HG03457 (cell line): ENCODE results near the gene IL1F10.

Source experiments
- ATAC-seq: cut with Tn5 transposase; IDR thresholded peaks from one replicate; pipeline ENCODE4 v1.9.1; 2021; ENCODE audit warnings: moderate number of reproducible peaks; ENCODE audit not compliant: unreplicated experiment

IL1F10 gene

GRCh38 chr2:113058998-113059960, 8.5 kb upstream of the IL1F10 start, which contains the start of gene IL36RN:
Gene IL36RN, plus strand, starts transcription at chr2:113059198. Its CDS starts 241 bp downstream, at chr2:113059439.
- ATAC-seq, result no peak

- no peak for ATAC-seq
These were observed 7.4 kb upstream of the IL1F10 start for GRCh38 chr2:113060396-113060795.

- ATAC-seq, result no peak
These were observed 7.0 kb upstream of the IL1F10 start for GRCh38 chr2:113060796-113061195.

GRCh38 chr2:113061241-113061640, 6.5 kb upstream of the IL1F10 start:
- no peak for ATAC-seq

- no peak for ATAC-seq
These were observed 5.6 kb upstream of the IL1F10 start for GRCh38 chr2:113061896-113062770.

GRCh38 chr2:113064281-113064680, 3.5 kb upstream of the IL1F10 start:
- ATAC-seq, result no peak

- no peak for ATAC-seq
These were observed 2.9 kb upstream of the IL1F10 start for GRCh38 chr2:113064898-113065297.

GRCh38 chr2:113068249-113068648, 479 bp downstream of the IL1F10 start:
- no peak for ATAC-seq

- no peak for ATAC-seq
These were observed 1.1 kb downstream of the IL1F10 start for GRCh38 chr2:113068706-113069485.

- no peak for ATAC-seq
These were observed 2.2 kb downstream of the IL1F10 start for GRCh38 chr2:113069676-113070605.

- ATAC-seq, result no peak
These were observed 2.8 kb downstream of the IL1F10 start for GRCh38 chr2:113070606-113070975.

GRCh38 chr2:113072584-113072983, 4.8 kb downstream of the IL1F10 start:
- no peak for ATAC-seq

GRCh38 chr2:113073325-113073834, 5.6 kb downstream of the IL1F10 start:
- ATAC-seq, result no peak

- no peak for ATAC-seq
These were observed 7.3 kb downstream of the IL1F10 start for GRCh38 chr2:113075030-113075429.

GRCh38 chr2:113075600-113075999, 7.8 kb downstream of the IL1F10 start:
- no peak for ATAC-seq

GRCh38 chr2:113076954-113077669, 9.3 kb downstream of the IL1F10 start:
- ATAC-seq, result no peak

- ATAC-seq, result no peak
These were observed 10.2 kb downstream of the IL1F10 start for GRCh38 chr2:113077921-113078320.

- no peak for ATAC-seq
These were observed 10.6 kb downstream of the IL1F10 start for GRCh38 chr2:113078350-113078839.

- no peak for ATAC-seq
These were observed 11.4 kb downstream of the IL1F10 start for GRCh38 chr2:113079131-113079530.
